B cell (primary cell): Measurements from ENCODE around the gene SPOCK1.

Source experiments
- EZH2 ChIP-seq: IDR thresholded peaks from 2 replicates; pipeline ENCODE4 v1.6.1; 2012; ENCODE audit warnings: borderline replicate concordance, low read depth, mild to moderate bottlenecking, moderate library complexity, low read length; ENCODE audit not compliant: insufficient read depth, poor library complexity, severe bottlenecking
- TF ChIP-seq, protein P1 (sequence below): fragments of 200-600 bp; IDR thresholded peaks from one replicate; pipeline ENCODE4 v1.8.0; 2022; ENCODE audit warnings: antibody characterized with exemption, mild to moderate bottlenecking

DNA sequence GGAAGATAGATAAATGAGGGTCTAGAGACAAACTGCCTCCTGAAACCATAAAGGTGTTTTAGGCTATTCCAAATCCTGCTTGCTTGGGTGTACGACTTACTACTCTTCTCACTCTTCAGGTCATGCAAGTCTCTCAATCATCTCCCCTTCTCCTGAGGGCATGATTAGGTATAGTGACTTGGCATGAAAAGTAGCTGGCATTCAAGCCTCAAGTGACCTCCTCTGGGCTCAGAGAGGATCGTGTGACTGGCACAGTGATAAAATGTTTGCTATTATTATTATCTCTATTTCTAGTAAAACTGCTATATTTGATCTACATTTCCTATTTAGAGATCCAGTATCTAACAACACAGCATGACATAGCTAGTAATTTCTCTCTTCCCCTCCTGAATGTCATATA, 494.8 kb downstream of the SPOCK1 start:
- TF ChIP-seq, protein P1, sequence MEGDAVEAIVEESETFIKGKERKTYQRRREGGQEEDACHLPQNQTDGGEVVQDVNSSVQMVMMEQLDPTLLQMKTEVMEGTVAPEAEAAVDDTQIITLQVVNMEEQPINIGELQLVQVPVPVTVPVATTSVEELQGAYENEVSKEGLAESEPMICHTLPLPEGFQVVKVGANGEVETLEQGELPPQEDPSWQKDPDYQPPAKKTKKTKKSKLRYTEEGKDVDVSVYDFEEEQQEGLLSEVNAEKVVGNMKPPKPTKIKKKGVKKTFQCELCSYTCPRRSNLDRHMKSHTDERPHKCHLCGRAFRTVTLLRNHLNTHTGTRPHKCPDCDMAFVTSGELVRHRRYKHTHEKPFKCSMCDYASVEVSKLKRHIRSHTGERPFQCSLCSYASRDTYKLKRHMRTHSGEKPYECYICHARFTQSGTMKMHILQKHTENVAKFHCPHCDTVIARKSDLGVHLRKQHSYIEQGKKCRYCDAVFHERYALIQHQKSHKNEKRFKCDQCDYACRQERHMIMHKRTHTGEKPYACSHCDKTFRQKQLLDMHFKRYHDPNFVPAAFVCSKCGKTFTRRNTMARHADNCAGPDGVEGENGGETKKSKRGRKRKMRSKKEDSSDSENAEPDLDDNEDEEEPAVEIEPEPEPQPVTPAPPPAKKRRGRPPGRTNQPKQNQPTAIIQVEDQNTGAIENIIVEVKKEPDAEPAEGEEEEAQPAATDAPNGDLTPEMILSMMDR = no peak
- TF ChIP-seq EZH2 = no peak
